Stimulated activated CD4-positive, alpha-beta T cell treated with anti-CD3 and anti-CD28 coated beads, Interleukin-1b, Interleukin-23, amount 100 ng/mL, for 48 hours (primary cell): ENCODE measurements around the gene NOP53.
"Not testable (repeated sequence)": the region's sequence is repeated elsewhere in the genome, so short reads cannot be mapped to it uniquely, and the experiment has no call there.

Experiments used
- DNase-seq: peaks from one replicate; pipeline ENCODE4 v3.0.0-alpha.2; 2020

NOP53 gene

DNA sequence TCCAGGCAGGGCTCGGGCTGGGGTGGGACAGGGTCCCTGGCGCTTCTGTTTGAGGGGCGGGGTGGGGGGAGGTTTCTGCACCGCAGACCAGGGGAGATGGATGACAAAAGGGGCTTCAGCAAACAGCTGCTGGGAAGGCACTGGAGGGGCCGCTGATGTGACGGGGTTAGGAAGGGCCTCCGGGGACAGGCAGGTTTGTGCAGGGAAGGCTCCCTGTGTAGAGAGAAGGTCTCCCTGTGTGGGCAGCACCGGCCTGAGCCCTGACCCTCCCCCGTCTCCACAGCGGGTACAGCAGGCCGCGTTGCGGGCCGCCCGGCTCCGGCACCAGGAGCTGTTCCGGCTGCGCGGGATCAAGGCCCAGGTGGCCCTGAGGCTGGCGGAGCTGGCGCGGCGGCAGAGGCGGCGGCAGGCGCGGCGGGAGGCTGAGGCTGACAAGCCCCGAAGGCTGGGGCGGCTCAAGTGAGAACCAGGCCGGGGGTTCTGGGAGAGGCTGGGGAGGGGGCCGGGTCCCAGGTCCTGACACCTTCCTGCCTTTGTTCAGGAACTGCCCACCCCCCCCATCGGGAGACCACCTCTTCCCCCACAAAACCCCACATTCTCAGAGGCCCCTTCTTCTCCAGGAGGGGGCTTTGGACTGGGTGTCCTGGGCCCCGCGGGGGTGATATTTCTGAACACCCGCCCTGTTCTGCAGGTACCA is 9.9 kb downstream of the NOP53 start:
- no peak for DNase-seq

DNA sequence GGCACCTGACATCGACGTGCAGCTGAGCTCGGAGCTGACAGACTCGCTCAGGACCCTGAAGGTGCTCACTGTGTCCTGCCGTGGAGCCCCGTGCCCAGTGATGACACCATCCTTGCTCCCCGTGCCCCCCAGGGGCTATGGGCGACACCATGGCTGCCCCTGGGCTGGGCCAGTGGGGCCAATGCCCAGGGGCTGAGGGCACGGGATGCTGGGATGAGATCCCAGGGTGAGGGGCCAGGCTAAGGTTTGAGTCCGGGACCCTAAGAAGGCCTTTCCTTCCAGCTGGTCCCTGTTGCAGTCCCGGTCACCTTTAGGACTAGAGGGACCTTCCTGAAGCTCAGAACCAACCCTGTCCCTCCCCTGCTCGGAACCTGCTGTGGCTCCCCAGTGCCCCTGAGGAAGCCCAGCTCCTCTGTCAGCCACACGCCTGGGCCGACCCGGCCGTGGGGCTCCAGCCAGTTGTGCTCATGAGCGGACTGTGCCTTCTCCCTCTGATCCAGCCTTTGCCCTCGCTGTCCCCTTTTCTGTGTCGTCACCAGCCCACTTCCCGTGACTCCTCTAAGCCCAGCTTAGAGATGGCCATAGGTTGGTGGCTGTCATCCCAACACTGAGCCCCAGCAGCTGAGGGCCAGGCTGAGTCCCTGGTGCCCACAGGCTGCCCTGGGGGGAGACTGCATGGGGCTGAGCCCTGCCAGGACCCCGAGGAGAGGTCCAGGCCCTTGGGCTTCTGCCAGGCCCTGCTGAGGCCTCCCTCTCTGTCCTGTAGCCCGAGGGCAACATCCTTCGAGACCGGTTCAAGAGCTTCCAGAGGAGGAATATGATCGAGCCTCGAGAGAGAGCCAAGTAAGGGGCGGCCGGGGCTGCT is 10.6 kb downstream of the NOP53 start:
- DNase-seq, result no peak

DNA sequence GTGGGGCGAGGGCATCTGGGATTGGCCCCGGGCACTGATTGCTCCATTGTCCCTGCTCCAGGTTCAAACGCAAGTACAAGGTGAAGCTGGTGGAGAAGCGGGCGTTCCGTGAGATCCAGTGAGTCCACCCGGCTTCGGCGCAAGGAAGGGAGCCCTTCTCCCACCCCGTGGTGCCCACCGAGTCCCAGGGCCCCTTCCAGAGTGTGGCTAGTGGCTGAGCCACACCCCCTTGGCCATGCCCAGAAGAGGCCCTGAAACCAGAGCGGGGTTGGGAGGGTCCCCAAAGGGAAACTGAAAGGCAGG is 11.2 kb downstream of the NOP53 start:
- DNase-seq, result no peak

DNA sequence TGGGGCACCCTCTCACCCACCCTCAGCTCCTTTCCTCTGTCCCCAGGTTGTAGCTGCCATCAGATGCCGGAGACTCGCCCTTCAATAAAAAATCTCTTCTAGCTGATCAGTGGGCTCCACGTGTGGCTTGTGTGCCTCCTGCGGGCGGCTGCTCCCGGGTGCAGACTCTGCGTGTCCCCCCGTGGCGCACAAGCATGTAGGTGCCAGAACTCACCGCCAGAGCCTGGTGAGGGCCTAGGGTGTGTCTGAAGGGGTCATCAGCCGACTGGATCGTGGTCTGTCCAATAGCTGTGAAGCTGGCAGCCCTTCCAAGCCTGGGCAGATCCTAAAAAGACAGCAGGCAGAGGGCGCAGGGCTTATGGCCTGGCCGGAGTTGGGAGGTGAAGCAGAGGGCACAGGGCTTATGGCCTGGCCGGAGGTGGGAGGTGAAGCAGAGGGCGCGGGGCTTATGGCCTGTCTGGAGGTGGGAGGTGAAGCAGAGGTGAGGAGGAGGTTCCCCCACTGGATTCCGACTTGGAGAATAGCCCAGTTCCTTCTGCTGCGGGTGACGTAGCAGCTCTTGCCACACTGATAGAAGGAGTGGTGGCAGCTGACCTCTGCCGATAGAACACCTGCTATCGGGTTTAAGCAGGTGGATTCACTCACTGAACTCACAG is 11.7 kb downstream of the NOP53 start:
- DNase-seq, result no peak

DNA sequence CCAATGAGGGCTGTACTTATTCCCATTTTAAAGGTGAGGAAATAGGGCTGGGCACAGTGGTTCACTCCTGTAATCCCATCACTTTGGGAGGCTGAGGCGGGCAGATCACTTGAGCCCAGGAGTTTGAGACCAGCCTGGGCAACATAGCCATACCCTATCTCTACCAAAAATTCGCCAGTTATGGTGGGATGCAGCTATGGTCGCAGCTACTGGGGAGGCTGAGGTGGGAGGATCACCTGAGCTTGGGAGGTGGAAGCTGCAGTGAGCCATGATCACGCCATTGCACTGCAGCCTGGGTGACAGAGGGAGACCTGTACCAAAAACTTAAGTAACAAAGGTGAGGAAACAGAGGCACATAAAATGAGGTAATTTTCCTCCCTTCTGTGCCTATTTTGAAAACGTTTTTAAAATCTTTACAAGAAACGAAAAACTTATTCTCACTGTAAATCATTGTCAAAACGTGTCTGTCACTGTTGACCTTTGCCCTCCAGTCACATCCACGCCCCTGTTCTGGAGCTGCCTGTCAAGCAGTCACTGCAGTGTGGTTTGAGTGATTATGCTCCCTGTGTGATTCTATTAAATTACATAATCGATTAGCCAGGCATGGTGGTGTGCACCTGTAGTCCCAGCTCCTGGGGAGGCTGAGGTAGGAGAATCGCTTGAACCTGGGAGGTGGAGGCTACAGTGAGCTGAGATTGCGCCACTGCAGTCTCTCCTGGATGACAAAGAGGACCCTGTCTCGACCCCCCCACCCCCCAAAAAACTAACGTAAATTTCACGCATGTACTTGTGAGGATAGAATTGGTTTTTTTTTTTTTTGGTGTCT is 12.5 kb downstream of the NOP53 start:
- no peak for DNase-seq

DNA sequence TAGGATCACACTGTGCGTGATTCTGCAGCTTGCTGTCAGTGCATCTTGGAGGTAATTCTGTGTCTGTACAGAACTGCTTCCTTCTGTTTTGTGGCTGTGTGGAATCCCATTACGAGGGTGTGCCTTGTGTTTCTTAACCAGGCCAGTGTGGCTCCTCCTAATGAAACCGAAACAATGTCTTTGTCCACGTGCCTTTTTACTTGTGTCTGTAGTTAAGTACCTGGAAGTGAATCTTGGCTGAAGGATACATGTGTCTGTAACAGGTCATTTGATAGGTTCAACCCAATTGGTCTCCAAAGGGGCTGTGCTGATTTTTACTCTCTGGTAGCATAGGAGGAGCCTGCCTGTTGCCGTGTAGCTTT is 13.1 kb downstream of the NOP53 start:
- no peak for DNase-seq

DNA sequence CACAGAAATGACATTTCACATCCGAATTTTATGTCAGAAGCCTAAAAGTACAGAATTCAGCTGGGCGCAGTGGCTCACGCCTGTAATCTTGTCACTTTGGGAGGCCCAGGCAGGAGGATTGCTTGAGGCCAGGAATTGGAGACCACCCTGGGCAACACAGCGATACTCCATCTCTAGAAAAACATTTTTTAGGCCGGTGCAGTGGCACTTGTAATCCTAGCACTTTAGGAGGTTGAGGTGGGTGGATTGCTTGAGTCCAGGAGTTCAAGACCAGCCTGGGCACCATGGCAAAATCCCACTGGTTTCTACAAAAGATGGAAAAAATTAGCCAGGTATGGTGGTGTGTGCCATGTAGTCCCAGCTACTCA is 15.3 kb downstream of the NOP53 start:
- no peak for DNase-seq

DNA sequence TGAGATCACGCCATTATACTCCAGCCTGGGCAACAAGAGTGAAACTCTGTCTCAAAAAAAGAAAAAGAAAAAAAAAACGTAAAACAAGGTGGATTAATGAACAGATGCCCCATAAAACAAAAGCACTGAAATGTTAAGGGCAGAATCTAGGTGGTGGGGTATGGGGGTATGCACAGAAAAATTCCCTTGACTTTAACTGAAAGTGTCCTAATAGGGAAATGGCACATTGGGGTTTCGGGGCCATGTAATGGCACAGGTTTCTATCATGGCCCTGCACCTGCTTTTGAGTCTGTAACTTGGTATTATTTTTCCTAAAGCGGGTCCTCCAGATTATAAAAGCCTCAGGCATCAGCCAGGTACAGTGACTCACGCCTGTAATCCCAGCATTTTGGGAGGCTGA is 16.2 kb downstream of the NOP53 start:
- no peak for DNase-seq

DNA sequence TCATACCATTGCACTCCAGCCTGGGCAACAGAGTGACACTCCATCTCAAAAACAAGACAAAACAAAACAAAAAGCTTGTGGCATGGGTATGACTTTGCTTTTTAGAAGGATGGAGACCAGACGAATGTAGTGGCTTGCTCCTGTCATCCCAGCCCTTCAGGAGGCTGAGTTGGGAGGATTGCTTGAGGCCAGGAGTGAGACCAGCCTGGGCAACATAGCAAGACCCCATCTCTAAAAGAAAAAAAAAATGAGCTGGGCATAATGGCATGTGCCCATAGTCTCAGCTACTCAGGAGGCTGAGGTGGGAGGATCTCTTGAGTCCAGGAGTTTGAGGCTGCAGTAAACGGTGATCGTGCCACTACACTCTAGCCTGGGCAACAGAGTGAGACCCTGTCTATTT is 16.8 kb downstream of the NOP53 start:
- no peak for DNase-seq

DNA sequence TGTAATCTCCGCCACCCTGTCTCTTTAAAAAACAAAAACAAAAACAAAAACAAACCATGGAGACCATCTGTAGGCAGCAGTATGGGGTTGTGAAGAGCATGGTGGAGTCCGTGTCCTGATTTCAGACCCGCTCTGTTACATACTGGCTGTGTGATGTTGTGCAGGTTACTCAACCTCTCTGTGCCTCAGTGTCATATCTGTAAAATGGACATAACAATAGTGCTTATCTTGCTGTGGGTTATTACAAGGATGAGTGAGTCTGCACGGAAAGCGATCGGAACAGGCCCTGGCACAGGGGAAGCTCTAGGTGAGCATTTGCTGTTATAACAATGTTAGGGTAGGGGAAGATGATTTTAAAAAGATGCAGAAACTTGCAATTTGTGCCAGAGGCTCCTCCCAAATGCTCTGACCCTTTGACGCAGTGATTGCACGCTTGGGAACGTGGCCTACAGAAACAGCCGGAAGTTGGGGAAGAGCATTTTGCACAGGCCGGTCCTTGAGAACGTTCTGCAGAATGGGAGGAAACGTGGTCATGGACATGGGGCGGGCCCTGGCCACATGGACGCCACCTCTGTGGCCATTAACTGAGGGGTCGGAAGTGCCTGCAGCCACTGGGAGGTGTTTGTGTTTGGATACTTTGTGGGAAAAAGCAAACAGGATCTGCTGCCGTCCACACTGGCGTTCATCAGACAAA is 17.4 kb downstream of the NOP53 start:
- DNase-seq, result no peak

DNA sequence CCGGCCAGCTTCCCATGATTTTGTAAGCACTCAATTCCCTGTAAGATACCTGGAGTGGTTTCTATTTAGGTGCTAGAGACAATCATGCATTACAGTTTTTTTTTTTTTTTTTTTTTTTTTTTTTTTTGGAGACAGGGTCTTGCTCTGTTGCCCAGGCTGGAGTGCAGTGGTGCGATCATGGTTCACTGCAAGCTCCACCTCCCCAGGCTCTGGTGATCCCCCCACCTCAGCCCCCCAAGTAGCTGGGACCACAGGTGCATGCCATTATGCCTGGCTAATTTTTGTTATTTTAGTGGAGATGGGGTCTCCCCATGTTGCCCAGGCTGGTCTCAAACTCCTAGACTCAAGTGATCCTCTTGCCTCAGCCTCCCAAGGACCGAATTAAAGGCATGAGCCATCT is 19.4 kb downstream of the NOP53 start:
- DNase-seq, result not testable (repeated sequence)

DNA sequence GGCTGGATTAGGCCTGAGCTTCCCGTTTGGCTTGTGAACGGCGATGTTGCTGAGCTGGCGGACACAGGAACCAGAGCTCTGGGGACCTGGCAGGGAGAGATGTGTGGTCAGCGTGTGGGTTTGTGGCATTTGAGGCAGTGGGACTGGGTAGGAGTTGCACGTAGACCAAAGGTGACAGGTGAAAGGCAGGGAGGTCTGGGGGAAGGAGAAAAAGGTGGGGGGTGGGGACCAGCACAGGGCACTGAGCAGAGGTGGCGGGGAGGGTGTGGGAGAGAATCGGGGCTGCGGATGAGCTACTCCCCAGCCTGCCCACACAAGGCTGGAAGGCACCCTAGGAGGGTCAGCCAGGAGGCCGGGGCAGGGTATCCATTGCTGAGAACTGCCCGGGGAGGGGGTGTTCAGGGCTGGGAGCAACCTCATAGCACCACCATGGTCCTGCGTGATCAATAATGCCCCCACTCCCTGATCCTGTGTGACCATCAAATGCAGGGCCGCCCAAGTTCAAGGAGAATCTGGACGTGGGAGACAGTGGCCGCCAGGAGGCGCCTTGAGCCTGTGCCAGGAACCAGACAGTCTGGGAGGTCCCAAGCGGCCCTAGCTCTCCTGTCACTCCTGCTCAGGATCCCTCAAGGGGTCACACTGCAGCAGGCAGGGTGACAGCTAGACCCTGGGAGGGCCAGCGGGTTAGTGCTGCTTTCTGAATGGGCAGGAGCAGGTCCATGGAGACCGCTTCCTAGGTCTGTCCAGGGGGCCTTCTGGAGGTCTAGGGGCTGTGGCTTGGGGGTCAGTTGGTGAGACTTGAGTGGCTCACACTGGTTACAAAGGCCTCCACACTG is 20.4 kb downstream of the NOP53 start:
- DNase-seq, result no peak

DNA sequence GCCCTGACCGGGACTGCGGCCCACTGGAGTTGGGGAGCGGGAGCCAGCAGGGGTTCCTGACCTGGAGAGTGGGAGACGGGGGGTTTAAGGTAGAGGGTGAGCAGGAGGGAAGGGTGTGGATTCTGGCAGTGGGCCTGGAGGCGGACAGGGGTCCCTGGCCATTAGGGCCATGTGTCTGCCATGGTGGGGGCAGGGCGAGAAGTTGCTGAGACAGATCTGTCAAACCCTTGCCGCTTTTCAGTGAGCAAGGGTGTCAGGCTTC is 20.9 kb downstream of the NOP53 start:
- no peak for DNase-seq

DNA sequence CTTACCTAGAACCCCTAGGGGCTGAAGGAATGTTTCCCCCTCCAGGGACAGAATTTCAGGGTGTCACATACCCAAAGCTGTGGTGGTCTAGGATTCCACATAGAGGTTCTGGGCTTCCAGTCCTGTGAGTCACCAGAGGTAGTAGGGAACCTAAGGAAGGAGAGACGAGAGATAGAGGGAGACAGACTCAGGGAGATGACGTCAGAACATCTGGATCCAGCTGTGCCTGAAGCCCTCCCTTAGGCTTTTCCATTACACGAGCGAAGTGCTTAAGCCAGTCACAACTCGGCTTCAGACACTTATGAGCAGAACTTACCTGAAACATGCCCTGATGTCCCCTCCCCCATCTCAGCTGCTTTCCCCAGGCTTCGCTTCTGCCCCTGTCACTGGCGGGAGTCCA is 21.3 kb downstream of the NOP53 start:
- no peak for DNase-seq

DNA sequence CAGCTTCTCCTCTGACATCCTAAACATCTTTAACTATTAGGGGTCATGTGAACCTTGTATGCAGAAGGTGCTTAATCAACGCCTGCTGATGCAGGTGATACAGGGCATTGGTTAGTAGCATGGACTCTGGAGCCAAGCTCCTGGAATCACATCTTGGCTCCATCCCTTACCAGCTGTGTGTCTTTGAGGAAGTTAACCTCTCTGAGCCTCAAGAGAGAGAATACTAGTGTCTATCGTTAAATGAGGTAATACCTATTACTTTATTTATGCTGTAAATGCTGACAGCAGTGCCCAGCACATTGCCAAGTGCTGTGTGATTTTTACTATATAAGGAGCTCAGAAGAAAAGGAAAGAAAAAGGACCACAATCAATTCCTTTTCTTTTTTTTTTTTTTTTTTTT is 22.0 kb downstream of the NOP53 start:
- DNase-seq, result no peak

DNA sequence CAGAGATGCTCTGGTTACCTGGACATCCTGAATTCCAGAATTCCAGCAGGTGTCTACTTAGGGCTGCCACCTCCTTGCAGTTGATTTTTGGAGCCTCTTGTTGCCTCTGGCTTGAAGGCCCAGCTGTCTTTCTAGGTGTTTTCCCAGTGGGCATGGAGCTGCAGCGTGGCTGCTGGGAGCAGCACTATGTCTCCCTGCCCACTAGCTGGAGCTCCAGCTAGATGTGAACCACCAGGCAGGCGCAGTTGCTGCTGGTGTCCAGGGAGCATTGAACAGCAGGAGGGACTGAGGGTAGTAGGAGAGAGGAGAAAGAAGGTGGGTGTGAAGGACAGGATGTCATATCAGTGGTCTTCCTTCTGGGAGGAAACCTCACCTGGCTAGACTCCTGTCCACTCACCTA is 23.3 kb downstream of the NOP53 start:
- no peak for DNase-seq

DNA sequence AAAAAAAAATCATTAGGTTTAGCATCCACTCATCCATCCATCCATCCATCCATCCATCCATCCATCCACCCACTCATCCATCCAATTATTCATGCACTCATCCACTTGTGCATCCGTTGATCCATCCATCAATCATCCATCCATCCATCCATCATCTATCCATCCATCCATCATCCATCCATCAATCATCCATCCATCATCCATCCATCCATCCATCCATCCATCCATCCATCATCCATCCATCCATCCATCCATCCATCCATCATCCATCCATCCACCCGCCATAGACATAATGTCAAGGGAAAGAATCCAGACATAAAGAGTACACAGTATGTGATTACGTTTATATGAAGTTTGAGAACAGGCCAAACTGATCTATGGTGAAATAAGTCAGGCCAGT is 24.2 kb downstream of the NOP53 start:
- no peak for DNase-seq

DNA sequence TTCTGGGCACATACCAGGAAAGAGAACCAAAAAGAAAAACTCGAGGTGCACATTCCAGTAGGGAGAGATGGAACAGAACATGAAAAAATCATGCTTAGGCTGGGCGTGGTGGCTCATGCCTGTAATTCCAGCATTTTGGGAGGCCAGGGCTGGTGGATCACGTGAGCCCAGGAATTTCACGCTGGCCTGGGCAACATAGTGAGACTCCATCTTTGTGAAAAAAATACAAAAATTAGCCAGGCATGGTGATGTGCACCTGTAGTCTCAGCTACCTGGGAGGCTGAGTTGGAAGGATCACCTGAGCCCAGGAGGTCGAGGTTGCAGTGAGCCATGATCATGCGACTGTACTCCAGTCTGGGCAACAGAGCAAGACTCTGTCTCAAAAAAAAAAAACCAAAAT is 25.9 kb downstream of the NOP53 start:
- DNase-seq, result not testable (repeated sequence)

DNA sequence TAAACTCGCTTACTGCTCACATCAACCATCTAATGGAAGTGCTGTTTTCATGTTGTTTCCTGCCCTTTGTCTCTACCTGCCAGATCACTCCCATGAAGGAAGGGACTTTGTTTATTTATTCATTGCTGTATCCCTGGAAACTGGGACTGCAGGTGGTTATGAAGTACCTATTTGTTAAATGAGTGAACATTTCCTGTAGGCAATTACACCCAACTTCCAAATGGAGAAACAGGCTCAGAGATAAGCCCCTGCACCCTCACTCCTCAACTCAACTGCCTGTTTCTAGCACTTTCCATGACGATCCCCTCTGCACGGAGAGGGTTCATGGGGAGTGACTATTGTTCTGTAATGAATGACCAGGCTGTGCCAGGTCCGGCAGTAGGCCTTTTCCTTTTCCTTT is 31.2 kb downstream of the NOP53 start:
- DNase-seq, result no peak

DNA sequence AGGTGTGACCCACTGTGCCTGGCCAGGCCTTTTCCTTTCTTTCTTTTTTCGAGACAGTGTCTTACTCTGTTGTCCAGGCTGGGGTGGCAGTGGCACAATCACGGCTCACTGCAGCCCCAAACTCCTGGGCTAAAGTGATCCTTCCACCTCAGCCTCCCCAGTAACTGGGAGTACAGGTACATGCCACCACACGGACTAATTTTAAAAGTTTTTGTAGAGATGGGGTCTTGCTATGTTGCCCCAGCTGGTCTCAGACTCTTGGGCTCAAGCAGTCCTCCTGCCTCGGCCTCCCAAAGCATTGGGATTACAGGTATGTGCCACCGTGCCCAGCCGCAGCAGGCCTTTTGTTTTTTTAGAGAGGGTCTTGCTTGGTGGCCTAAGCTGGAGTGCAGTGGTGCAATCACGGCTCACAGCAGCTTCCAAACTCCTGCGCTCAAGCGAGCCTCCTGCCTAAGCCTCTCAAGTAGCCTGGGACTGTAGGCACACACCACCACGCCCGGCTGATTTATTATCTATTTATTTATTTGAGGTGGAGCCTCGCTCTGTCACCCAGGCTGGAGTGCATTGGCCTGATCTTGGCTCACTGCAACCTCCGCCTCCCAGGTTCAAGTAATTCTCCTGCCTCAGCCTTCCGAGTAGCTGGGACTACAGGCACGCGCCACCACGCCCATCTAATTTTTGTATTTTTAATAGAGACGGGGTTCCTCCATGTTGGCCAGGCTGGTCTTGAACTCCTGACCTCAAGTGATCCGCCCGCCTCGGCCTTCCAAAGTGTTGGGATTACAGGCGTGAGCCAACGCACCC is 32.1 kb downstream of the NOP53 start:
- DNase-seq, result not testable (repeated sequence)
